ENCODE results near the gene RYR2. TPM values are rescaled to one million over a fixed set of nuclear protein-coding genes. Genes with fewer than 3 reads are reported as not detected.

RYR2 gene
- total RNA-seq, 1 donor from 2014 or later: not detected

DNA sequence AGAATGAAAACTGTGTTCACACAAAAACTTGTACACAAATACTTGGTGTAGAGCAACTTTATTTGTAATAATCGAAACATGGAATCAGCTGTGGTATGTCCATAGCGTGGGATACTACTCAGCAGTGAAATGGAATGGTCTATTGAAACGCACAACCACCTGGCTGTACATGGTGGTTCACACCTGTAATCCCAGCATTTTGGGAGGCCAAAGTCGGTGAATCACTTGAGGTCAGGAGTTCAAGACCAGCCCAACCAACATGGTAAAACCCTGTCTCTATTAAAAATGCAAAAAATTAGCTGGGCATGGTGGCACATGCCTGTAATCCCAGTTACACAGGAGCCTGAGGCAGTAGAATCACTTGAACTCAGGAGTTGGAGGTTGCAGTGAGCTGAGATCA lies 356.8 kb downstream of the RYR2 start:
- no peak for DNase-seq (ENCODE audit: extremely low read depth, low read depth, low spot score)

DNA sequence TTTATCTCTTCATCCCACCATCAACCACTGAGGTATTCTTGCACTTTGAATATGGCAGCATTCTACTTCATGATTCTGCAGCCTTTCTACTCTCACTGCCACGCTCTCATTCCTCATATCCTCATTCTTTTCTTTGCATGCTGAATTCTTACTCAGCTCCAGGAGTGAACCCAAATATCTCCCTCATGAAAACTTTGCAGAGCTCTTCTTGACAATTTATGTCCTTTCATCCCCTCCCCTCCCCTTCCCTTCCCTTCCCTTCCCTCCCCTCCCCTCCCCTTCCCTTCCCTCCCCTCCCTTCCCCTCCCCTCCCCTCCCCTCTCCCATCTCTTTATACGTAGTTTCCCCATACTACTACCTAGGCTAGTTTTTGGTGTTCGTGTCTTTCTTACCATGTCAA lies 363.9 kb downstream of the RYR2 start:
- no peak for DNase-seq (ENCODE audit: extremely low read depth, low read depth, low spot score)

GRCh38 chr1:237411621-237412020 lies 369.6 kb downstream of the RYR2 start:
- no peak for DNase-seq (ENCODE audit: extremely low read depth, low read depth, low spot score)

DNA sequence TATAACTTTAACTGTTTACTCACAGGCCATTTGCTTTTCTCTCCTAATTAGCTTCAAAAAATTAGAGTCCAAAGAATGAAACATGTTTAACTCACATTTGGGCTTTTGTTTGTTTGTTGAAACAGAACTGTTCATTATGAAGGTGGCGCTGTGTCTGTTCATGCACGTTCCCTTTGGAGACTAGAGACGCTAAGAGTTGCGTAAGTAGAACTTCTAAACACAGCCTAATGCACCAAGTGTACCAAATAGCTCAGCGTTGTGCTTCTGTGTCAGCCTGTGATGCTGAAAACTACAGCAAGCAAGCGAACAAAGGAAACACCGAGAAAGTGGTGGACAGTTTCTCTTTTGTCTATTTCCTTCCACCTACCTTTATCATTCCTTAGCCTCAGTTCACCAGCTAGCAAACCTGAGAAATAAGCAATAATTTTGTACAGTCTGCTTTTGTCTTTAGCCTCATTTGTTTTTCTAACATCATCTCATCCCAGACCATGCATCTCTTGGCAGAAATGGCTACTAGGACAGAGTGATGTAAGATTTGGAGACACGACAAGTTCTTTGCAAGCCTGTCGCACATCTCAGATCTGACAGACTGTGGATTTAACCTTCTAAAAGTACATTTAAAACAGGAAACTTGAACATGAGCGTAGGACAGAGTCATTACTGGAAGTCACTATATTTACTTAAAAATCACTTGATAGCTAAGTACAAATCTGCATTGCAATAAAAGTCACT lies 375.1 kb downstream of the RYR2 start:
- DNase-seq (ENCODE audit: extremely low read depth, low read depth, low spot score): no peak

DNA sequence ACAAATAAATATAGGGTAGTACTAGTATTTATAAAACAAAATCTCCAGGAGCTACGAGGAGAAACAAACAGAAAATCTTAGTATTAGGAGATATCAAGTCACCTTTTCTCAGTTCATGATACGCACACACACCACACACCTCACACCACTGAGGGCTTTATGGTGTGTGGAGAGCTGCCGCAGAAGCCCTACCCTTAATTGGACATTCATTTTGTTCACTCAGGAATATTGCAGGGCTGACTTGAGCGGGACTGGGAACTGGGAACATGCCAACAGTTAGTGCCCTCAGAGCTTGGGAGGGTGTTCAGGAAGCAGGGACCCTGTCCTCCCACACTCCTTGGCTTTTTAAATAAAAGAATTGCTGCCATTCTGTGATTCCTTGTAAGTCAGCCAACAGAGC lies 386.8 kb downstream of the RYR2 start:
- no peak for DNase-seq (ENCODE audit: extremely low read depth, low read depth, low spot score)

DNA sequence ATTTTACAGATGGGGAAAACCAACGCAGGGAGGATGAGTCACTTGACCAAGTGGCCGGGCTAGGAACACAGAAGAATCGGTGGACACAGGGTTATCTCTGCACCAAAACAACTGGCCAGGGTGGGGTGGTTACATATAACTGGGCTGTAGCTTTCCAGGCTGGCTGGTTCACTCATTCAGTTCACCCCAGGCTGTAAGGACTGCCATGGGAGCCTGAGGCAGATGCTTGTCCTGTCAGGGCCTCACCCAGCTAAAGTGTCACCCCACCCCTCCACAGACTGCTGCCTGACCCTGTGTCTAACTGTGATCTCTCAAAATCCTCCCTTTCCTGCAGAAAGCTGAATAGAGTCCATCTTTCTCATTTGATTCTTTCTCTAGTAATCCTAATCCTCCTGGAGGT lies 387.3 kb downstream of the RYR2 start:
- no peak for DNase-seq (ENCODE audit: extremely low read depth, low read depth, low spot score)

DNA sequence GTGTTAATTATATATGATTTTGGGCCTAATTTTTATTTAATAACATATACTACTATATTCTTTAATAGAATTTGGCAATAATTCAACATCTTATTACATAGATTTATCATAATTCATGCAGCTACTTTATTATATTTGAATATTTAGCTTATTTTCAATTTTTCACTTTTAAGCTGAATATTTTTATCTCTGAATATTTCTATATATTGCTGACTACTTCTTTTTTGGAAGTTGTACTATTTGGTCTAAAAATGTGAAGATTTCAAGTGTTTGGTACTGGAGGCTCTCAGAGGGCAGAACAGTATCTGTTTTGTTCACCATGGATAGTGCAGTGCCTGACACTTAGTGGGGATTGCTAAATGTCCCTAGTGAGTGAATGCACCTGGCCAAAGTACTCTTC lies 389.5 kb downstream of the RYR2 start:
- no peak for DNase-seq (ENCODE audit: extremely low read depth, low read depth, low spot score)

- no peak for DNase-seq (ENCODE audit: extremely low read depth, low read depth, low spot score)
Measured at GRCh38 chr1:237440346-237440745, 398.4 kb downstream of the RYR2 start.

DNA sequence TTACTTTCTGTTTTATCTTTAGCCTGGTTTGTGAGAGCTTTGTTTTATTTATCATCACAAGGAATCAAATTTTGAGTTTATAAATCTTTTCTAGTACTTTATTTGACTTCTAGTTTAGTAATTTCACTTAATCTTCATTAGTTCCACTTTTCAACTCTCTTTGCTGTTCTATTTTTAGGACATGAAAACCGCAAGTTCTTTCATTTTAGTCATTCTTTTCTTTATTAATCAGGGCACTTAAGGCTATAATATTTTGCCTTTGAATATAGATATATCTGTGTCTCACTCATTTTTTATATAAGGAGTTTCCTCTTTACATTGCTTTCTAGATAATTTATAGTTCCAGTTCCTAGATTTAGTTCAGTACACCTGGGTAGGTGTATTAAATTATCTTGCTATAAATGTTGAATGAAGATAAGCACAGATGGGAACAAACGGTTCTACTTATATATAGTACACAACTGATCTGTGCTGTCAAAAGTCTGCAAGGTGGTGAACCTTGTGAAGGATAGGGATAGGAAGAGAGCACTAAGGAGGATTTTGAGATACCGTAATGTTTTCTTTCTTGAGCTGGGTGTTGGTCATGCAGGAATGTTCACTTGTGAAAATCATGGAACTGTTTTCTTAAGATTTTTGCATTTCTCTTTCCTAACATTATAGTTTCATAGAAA lies 402.3 kb downstream of the RYR2 start:
- DNase-seq (ENCODE audit: extremely low read depth, low read depth, low spot score): no peak

GRCh38 chr1:237448042-237448441 lies 406.1 kb downstream of the RYR2 start:
- no peak for DNase-seq (ENCODE audit: extremely low read depth, low read depth, low spot score)

DNA sequence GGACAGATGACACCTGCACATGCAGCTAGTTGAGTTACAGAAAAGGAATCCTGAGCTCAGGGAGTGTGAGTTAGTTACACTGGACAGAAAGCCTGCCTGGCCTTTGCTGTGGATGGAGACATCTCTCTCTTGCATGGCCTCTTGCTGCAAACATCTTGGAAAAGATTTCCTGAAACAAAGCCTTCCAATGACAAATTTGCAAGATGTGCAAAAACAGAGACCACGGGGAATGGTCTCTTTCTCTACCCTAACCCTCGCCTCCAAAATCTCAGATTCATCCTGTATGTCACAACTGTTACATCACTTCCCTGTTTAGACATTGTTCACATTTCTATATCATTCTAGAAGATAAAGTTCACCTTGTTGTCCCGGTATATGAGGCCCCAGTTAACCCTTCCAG lies 415.6 kb downstream of the RYR2 start:
- no peak for DNase-seq (ENCODE audit: extremely low read depth, low read depth, low spot score)

DNA sequence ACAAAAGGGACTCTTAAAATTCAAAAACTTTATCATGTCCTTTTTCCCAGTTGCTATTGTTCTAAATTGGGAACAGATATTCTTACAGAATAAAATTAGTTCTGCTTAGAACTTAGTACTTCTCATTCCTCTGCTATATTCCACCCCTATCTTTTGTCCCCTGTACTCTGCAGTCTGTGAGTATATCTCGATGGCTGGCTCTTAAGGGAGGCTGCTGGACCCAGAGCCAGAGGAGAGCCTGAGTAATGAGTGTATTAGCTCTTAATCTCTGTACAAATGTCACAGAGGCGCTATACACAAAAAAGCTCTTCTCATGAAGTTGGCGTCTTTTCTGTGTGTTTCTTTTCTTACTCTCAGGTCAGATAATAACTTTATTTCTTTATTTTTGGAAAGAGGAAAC lies 425.3 kb downstream of the RYR2 start:
- DNase-seq (ENCODE audit: extremely low read depth, low read depth, low spot score): no peak

GRCh38 chr1:237470712-237471338 lies 428.8 kb downstream of the RYR2 start:
- no peak for DNase-seq (ENCODE audit: extremely low read depth, low read depth, low spot score)

DNA sequence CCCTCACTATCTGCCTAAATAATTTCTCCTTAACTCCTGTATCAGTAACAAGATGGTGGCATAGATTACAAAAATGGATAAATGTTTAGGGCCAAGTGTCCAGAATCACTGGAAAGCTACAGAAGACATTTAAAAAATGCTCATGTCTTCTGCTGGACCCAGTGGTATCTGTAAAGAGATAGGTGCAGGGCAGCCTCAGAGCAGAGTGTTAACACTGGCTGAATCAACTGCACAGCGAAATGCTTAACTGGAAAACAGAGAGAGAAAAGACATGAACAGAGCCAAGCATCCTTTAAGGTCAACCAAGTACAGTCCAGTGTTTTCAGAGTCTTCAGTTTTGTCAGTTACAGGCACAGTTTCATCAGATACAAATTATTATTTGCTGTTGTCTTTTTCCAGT lies 429.4 kb downstream of the RYR2 start:
- DNase-seq (ENCODE audit: extremely low read depth, low read depth, low spot score): no peak

DNA sequence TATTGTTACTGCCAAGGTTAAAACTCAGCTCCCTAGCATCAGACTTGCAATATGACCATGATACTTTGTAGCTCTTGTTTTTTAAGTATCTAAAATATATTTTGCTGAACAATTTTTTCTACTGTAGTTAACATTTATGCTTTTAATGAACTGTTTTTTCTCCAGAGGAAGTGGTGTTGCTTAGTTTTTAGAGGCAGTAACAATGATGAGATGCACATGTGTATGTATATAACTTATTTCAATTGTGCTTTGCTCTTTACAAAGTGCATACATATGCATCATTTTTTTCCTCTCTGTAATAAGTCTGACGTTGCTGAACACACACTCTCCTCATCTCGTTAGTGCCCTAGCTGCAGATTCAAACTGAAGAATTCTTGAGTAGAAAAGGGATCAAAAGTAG lies 430.0 kb downstream of the RYR2 start:
- no peak for DNase-seq (ENCODE audit: extremely low read depth, low read depth, low spot score)

- DNase-seq (ENCODE audit: extremely low read depth, low read depth, low spot score): no peak
Measured at GRCh38 chr1:237473854-237474253, 431.9 kb downstream of the RYR2 start.

- no peak for DNase-seq (ENCODE audit: extremely low read depth, low read depth, low spot score)
Measured at GRCh38 chr1:237478082-237478481, 436.1 kb downstream of the RYR2 start.

GRCh38 chr1:237478842-237479241 lies 436.9 kb downstream of the RYR2 start:
- no peak for DNase-seq (ENCODE audit: extremely low read depth, low read depth, low spot score)

GRCh38 chr1:237482777-237483176 lies 440.8 kb downstream of the RYR2 start:
- no peak for DNase-seq (ENCODE audit: extremely low read depth, low read depth, low spot score)

- no peak for DNase-seq (ENCODE audit: extremely low read depth, low read depth, low spot score)
Measured at GRCh38 chr1:237492359-237492758, 450.4 kb downstream of the RYR2 start.

DNA sequence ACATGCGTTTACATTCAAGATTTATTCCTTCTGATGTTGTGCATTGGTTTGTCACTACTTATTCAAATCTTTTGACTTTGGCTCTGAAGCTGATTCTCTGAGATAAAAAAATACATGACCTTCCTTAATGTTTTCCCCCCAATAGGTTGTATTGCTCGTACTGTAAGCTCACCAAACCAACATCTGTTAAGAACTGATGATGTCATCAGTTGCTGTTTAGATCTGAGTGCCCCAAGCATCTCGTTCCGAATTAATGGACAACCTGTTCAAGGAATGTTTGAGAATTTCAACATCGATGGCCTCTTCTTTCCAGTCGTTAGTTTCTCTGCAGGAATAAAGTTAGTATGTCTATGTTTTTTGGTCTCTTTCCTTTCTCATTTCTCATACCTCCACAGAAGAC lies 458.6 kb downstream of the RYR2 start:
- DNase-seq (ENCODE audit: extremely low read depth, low read depth, low spot score): no peak

GRCh38 chr1:237503292-237503691 lies 461.3 kb downstream of the RYR2 start:
- DNase-seq (ENCODE audit: extremely low read depth, low read depth, low spot score): no peak

Data from glomerular endothelial cell (primary cell).